ENCODE measurements around the gene PPP2R2C. TPM values are rescaled to one million over a fixed set of nuclear protein-coding genes. Genes with fewer than 3 reads are reported as not detected.

PPP2R2C gene
- total RNA-seq, 1 donor from 2014 or later = not detected

- intact Hi-C loops (cut with micrococcal nuclease) = no loop called here
Measured at GRCh38 chr4:6273661-6273990, 198.8 kb downstream of the PPP2R2C start.

DNA sequence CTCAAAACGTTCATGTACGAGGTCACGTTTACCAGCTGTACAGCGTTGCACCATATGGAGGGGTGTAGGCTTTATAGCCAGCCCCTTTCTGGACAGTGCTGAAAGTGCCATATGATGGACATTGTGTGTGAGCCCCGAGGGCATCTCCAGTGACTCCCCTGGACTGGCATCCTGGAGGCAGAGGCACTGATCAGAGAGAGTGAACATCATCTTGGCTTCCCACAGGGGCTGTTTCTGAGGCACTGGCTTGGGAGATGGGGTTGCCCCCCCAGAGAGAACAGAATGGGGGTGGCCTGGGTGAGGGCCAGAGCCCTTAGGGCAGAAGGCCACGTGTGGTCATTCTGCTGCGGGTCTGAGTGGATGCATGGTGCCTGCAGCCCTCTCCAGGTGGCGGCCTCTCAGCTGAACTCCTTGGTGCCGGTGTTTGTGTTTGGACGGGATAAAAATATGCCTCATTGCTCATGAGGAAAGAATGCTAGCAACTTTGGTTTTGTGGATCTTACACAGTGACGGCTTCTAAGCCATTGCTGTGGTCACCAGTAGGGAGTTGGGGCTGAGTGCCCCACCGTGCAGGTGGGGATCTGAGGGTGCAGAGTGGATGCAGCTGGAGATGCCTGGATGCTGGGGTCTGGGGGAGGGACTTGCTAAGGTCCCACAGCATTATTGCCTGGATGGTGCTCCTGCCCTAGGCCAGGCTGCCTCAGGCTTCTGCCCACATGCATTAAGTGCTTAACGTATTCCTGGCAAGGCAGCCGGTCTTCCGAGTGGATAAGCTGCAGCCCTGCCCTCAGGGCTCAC, 199.4 kb downstream of the PPP2R2C start:
- intact Hi-C loops (cut with micrococcal nuclease) = no loop called here

DNA sequence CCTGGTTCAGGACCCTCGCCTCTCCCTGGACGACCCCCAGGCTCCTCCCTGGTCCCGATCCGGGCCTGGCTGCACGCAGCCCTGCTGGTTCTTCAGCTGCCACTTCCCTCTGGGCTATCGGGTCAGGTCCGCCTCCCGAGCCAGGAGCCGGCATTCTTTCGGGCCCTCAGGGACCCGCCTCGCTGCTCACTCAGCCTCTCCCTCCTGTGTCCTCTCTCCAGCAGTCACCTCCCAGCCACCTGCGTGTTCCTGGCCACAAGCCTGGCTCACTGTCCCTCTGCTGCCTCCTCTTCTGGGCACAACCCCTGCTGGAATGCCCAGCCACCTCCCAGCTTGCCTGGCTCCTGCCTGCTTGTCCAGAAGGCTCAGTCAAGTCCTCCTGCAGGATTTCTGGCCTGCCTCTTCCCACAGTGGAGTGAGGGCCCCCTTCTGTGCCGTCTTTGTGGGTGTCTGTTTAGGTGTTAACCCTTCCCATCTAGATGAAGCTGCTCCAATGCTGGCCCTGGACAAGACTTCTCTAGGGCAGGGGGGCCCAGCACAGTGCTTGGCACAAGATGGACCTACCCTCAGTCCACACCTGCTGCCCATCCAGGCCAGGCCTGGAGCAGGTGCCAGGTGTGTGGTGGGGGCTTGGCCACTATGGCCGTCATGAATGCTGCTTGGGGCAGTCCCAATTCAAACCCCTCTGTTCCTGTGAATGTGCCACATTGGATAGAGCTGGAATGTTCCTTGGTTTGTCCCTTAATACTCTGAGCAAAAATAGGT, 200.5 kb downstream of the PPP2R2C start:
- intact Hi-C loops (cut with micrococcal nuclease) = no loop called here

DNA sequence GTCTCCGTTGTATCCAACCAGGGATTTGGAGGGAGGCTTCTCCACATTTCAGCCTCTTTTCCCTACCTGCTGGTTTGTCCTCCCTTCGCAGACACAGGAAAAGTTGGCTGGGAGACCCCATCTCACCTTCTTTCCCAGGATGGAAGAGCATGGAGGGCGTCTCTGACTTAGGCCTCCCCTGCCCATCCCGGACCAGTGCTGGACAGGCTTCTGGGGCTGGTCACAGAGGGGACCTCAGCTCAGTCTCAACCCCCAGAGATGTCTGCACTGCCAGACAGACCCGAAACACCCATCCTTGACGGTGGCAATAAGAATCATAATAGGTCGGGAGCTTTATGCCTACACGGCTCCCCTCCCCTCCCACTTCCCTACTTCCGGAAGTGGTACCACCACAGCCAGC, 201.2 kb downstream of the PPP2R2C start:
- intact Hi-C loops (cut with micrococcal nuclease) = no loop called here

DNA sequence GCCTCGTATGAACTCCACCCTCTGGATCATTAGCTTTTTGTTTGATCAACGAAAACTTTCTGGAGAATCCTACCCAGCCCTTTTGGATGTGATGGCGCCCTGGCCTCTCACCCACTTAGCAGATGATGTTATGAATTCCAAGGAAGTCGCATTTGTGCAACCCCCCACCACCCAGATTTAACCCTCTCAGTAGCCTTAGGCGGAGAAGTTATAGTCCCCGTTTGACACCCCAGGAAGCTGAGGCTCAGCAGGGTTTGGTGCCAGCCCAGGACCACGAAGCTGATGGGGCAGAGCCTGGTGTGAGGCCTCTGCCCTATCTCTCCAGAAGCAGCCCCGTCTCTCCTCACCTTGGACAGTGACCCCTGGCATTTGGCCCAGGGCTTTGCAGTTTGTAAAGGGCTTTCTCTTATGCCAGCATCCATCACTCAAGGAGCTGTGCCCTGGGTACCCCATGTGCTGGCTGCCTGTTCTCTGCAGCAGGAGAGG, 201.7 kb downstream of the PPP2R2C start:
- intact Hi-C loops (cut with micrococcal nuclease) = no loop called here

Other genes with a start within 250 kb of the PPP2R2C start
- 5.8 and 6.5 TPM in 2 replicates for gene WFS1, start 202.8 kb downstream of the PPP2R2C start, total RNA-seq
- gene MAN2B2, start 102.6 kb upstream of the PPP2R2C start, total RNA-seq = 33.5 and 35.1 TPM in 2 replicates
- gene MRFAP1, start 168.1 kb upstream of the PPP2R2C start, total RNA-seq = 115 and 116 TPM in 2 replicates
- gene S100P, start 221.3 kb upstream of the PPP2R2C start, total RNA-seq = 15.5 and 18.8 TPM in 2 replicates
- gene MRFAP1L1, start 237.3 kb upstream of the PPP2R2C start, total RNA-seq = 69.6 and 74.2 TPM in 2 replicates
- 17.4 and 19.0 TPM in 2 replicates for gene BLOC1S4, start 243.6 kb upstream of the PPP2R2C start, total RNA-seq

Measured in T-helper 1 cell treated with Interleukin-12 subunit alpha and Interleukin-12 subunit beta and Interleukin-4 antibody, amounts not matched to agents 30 ng/mL and 1 ng/mL, for 36 hours (primary cell).